IPS-15b (cell line): ENCODE data around the gene CISH.

Source experiments
- H3K27me3 ChIP-seq: one replicate; pipeline ENCODE4 v1.6.1; 2013; ENCODE audit warnings: low read length; ENCODE audit not compliant: control insufficient read depth, insufficient read depth
- H3K36me3 ChIP-seq: one replicate; pipeline ENCODE4 v1.6.1; 2013; ENCODE audit warnings: low read length; ENCODE audit not compliant: control insufficient read depth, insufficient read depth
- H3K4me1 ChIP-seq: one replicate; pipeline ENCODE4 v1.6.1; 2013; ENCODE audit warnings: mild to moderate bottlenecking, low read length; ENCODE audit not compliant: control insufficient read depth, insufficient read depth
- H3K4me3 ChIP-seq: one replicate; pipeline ENCODE4 v1.5.1; 2013; ENCODE audit warnings: low read depth, low read length
- H3K9ac ChIP-seq: one replicate; pipeline ENCODE4 v1.6.1; 2013; ENCODE audit warnings: low read depth, mild to moderate bottlenecking, low read length
- H3K9me3 ChIP-seq: one replicate; pipeline ENCODE4 v1.6.1; 2013; ENCODE audit warnings: mild to moderate bottlenecking, low read length; ENCODE audit not compliant: control insufficient read depth, insufficient read depth

CISH gene

DNA sequence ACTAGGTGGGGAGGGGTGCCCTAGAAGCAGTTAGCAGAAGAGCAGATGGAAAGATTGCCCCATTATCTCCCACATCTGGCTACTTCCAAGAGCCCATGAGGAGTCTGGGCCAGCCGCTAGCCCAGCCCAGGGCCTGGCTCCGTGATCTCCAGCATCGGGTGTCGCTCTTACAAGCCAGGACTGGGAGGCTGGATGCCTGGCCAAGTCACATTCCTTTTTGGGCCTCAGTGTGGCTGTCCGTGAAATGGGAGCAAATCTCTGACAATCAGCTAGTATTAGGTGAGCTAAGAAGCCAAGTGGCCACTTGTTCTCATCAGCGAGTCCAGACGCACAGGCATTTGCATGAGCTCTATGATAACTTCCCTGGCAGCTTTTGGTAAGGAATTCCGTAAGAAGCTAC lies 39.9 kb upstream of the CISH start:
- peaks cover 10% of the 10 kb centered on the region for H3K4me1 ChIP-seq
- peaks cover 5% of the 10 kb centered on the region for H3K36me3 ChIP-seq
- no peak overlapping the region for H3K9ac ChIP-seq
- no peaks in the 10 kb centered on the region for H3K9me3 ChIP-seq
- no peak overlapping the region for H3K4me3 ChIP-seq
- H3K27me3 ChIP-seq = no peaks in the 10 kb centered on the region

DNA sequence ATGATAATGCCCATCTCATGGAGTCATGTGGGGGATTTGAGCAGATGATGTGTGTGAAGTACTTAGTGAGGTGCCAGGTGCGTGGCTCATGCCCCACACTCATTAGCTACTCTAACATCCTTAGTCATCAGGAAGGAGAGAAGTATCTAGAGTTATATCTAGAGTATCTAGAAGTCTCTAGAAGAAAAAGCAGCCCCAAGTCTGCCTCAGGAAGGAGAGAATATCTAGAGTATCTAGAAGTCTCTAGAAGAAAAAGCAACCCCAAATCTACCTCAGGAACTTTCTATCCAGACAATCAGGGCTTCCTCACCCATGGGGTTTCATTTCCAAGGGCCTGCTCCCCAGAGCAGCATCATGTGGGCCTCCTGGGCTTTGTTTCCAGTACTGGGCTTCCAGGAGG lies 38.4 kb upstream of the CISH start:
- no peak overlapping the region for H3K4me3 ChIP-seq
- no peaks in the 10 kb centered on the region for H3K9me3 ChIP-seq
- H3K9ac ChIP-seq = no peak overlapping the region
- H3K36me3 ChIP-seq = peaks cover 12% of the 10 kb centered on the region
- peaks cover 10% of the 10 kb centered on the region for H3K4me1 ChIP-seq
- H3K27me3 ChIP-seq = no peaks in the 10 kb centered on the region

- no peak overlapping the region for H3K9ac ChIP-seq
- no peaks in the 10 kb centered on the region for H3K9me3 ChIP-seq
- H3K36me3 ChIP-seq = peaks cover 14% of the 10 kb centered on the region
- no peak overlapping the region for H3K4me3 ChIP-seq
- no peaks in the 10 kb centered on the region for H3K27me3 ChIP-seq
- H3K4me1 ChIP-seq = peaks cover 10% of the 10 kb centered on the region
Observed at GRCh38 chr3:50649451-50649931, 37.9 kb upstream of the CISH start.

DNA sequence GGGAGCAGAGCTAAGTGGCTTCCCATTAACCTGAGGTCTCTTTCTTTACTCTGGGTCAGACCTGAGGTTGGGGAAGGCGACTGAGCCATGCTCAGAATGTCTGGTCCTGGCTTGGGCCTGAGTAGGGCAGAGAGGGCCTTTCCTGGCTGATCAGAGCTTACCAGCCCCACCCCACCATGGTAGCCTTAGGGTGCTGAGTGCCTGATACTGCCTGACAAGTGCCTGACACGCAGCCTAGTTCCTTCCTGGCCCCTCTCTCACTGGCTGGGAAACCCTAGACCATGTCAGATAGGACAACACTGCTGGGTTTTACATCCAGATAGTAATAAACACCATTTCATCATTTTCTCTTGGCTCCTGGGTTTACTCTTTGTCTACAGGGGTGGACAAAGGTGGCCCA lies 37.4 kb upstream of the CISH start:
- Histone ChIP-seq H3K9ac (no peak overlapping the region), H3K27me3 (no peaks in the 10 kb centered on the region), H3K36me3 (peaks cover 17% of the 10 kb centered on the region), H3K9me3 (no peaks in the 10 kb centered on the region), H3K4me3 (no peak overlapping the region), H3K4me1 (peaks cover 10% of the 10 kb centered on the region)

GRCh38 chr3:50648313-50648712 lies 36.7 kb upstream of the CISH start:
- H3K9ac ChIP-seq = no peak overlapping the region
- H3K9me3 ChIP-seq = no peaks in the 10 kb centered on the region
- peaks cover 10% of the 10 kb centered on the region for H3K4me1 ChIP-seq
- H3K4me3 ChIP-seq = no peak overlapping the region
- no peaks in the 10 kb centered on the region for H3K27me3 ChIP-seq
- peaks cover 17% of the 10 kb centered on the region for H3K36me3 ChIP-seq

GRCh38 chr3:50645378-50645777 lies 33.8 kb upstream of the CISH start:
- H3K36me3 ChIP-seq = peaks cover 17% of the 10 kb centered on the region
- peaks cover 8% of the 10 kb centered on the region for H3K4me1 ChIP-seq
- no peaks in the 10 kb centered on the region for H3K9me3 ChIP-seq
- H3K9ac ChIP-seq = no peak overlapping the region
- no peak overlapping the region for H3K4me3 ChIP-seq
- no peaks in the 10 kb centered on the region for H3K27me3 ChIP-seq

GRCh38 chr3:50644561-50644960 lies 33.0 kb upstream of the CISH start:
- H3K4me1 ChIP-seq = peaks cover 5% of the 10 kb centered on the region
- H3K36me3 ChIP-seq = peaks cover 17% of the 10 kb centered on the region
- no peaks in the 10 kb centered on the region for H3K27me3 ChIP-seq
- H3K9me3 ChIP-seq = no peaks in the 10 kb centered on the region
- no peak overlapping the region for H3K4me3 ChIP-seq
- no peak overlapping the region for H3K9ac ChIP-seq

DNA sequence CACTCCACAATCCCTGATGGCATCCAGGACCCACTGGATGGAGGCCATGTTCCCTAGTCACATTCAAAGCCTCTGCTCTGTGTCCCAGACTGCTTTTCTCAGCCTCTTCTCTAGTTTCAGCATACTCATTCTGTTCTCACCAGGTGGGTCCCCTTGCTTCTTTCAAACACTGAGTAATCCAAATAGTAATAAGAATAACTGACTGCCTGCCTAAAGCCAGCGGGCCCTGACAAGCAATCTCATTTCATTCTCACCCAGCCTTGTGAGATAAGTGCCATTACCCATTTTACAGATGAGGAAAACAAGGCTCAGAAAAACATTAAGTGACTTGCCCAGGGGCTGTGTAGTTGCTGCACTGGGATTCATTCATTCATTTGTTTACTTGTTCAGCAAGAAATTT lies 30.8 kb upstream of the CISH start:
- H3K9me3 ChIP-seq = no peaks in the 10 kb centered on the region
- no peak overlapping the region for H3K4me3 ChIP-seq
- H3K27me3 ChIP-seq = no peaks in the 10 kb centered on the region
- peaks cover 13% of the 10 kb centered on the region for H3K36me3 ChIP-seq
- no peak overlapping the region for H3K9ac ChIP-seq
- peaks cover 6% of the 10 kb centered on the region for H3K4me1 ChIP-seq

DNA sequence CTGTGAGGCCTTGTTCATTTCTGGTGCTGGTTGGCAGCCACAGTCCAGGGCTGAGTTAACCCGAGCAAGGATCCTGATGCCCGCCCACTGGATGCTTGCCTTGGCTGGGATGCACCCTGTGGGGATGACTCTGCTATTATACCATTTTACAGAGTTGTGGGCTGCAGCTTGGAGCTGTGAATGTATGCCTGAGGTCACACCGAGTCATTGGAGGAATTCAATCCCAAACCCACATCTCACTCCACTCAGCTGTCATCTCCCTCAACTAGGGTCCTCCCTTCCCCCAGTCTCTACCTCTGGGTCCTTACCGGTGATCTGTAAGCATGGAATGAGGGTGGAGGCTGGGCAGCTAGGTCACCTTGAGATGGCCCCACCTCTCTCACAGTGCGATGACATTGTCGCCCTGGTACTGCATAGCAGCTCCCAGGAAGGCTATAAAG lies 27.5 kb upstream of the CISH start:
- Histone ChIP-seq H3K36me3 (no peaks in the 10 kb centered on the region), H3K9me3 (no peaks in the 10 kb centered on the region), H3K4me3 (no peak overlapping the region), H3K4me1 (peaks cover 9% of the 10 kb centered on the region), H3K27me3 (no peaks in the 10 kb centered on the region), H3K9ac (no peak overlapping the region)

DNA sequence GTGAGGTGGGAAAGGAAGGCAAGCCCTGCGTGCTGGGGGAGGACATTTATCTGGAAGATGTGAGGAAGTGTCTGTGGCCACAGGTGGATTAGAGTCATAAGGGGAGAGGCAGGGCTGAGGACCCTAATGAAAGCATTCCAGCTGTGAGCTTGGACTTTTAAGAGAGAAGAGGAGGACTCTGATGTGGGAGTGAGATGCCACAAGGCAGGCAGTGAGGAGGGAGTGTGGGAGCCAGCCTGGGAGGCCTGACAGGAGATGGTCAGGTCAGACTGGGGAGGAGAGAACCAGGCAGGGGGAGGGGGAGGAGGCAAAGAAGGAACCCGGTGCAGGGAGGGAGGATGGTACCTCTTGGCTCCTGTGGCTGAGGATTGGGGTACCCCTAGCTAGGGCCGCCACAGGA lies 26.4 kb upstream of the CISH start:
- H3K4me1 ChIP-seq = peaks cover 9% of the 10 kb centered on the region
- no peaks in the 10 kb centered on the region for H3K27me3 ChIP-seq
- H3K4me3 ChIP-seq = no peak overlapping the region
- H3K9me3 ChIP-seq = no peaks in the 10 kb centered on the region
- no peak overlapping the region for H3K9ac ChIP-seq
- no peaks in the 10 kb centered on the region for H3K36me3 ChIP-seq

DNA sequence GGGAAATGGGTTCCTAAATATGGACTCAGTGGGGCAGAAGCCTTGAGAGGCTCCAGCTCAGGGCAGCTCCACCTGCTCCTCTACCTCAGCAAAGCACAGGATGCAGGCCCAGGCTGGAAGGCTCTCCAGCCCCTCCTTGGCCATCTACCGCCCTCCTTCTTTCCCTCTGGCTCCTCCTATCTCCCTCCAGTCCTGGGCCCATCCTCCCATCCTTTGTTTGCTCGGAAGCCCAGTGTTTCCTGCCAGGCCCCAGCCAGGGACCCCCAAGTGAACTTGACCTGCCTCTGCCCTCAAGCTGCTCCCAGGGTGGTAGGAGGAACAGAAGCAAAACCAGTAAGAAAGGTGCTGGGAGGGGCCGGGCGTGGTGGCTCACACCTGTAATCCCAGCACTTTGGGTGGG lies 25.4 kb upstream of the CISH start:
- Histone ChIP-seq H3K4me3 (no peak overlapping the region), H3K4me1 (peaks cover 7% of the 10 kb centered on the region), H3K36me3 (no peaks in the 10 kb centered on the region), H3K9ac (no peak overlapping the region), H3K27me3 (no peaks in the 10 kb centered on the region), H3K9me3 (no peaks in the 10 kb centered on the region)

DNA sequence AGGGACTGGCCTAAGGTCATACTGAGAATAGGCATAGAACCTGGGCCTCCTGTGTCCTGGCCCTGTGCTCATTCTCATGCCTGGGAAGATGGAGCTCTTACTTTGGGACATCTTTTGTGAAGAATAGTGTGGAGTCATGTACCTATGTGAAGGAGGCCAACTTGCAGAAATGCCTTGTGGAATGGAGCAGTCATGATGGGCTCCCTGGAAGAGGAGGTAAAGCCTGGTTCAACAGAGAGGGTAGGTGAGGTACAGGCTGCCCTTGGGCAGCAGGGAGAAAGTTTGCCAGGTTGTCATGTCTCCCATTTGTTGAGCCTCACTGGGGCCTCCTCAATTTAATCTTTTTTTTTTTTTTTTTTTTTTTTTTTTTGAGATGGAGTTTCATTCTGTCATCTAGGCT lies 23.5 kb upstream of the CISH start:
- H3K9ac ChIP-seq = no peak overlapping the region
- no peak overlapping the region for H3K4me3 ChIP-seq
- H3K36me3 ChIP-seq = no peaks in the 10 kb centered on the region

More for the DNA sequence above, 23.5 kb upstream of the CISH start:
- Histone ChIP-seq H3K4me1 (peaks cover 5% of the 10 kb centered on the region), H3K9me3 (no peaks in the 10 kb centered on the region), H3K27me3 (no peaks in the 10 kb centered on the region)
